22Rv1 (cell line): ENCODE measurements around the gene MAPKAPK3.
A peak's percentile ranks its signal among the peaks of the same experiment; 100 is the strongest.

Experiments
- H3K27ac ChIP-seq: fragments of 450-650 bp; 2 replicates; pipeline ENCODE4 v1.5.1; 2017
- CTCF ChIP-seq: fragments of 450-650 bp; IDR thresholded peaks from 2 replicates; pipeline ENCODE4 v1.5.1; 2017; ENCODE audit warnings: mild to moderate bottlenecking
- ZFX ChIP-seq: fragments of 450-650 bp; IDR thresholded peaks from 2 replicates; pipeline ENCODE4 v1.6.1; 2017; ENCODE audit warnings: antibody characterized with exemption, borderline replicate concordance

Gene MAPKAPK3

GRCh38 chr3:50651920-50652529 lies 35.1 kb downstream of the MAPKAPK3 start:
- no peak overlapping the region for H3K27ac ChIP-seq
- TF ChIP-seq ZFX = no peak
- TF ChIP-seq CTCF = no peak

GRCh38 chr3:50652709-50653108 lies 35.8 kb downstream of the MAPKAPK3 start:
- H3K27ac ChIP-seq = no peak overlapping the region
- TF ChIP-seq CTCF (peak; percentile 37; the same call in 1 of the 2 replicates), ZFX (no peak)

GRCh38 chr3:50653937-50654595 lies 37.1 kb downstream of the MAPKAPK3 start:
- H3K27ac ChIP-seq = no peak overlapping the region
- TF ChIP-seq ZFX (no peak), CTCF (no peak)

- no peak overlapping the region for H3K27ac ChIP-seq
- no peak for TF ChIP-seq CTCF
- TF ChIP-seq ZFX = no peak
Observed at GRCh38 chr3:50655009-50655830, 38.3 kb downstream of the MAPKAPK3 start.

GRCh38 chr3:50656417-50657195 lies 39.7 kb downstream of the MAPKAPK3 start:
- TF ChIP-seq CTCF (no peak), ZFX (no peak)

GRCh38 chr3:50657407-50657806 lies 40.5 kb downstream of the MAPKAPK3 start:
- no peak overlapping the region for H3K27ac ChIP-seq
- TF ChIP-seq CTCF = no peak
- TF ChIP-seq ZFX = no peak

More at GRCh38 chr3:50656417-50657195, 39.7 kb downstream of the MAPKAPK3 start:
- H3K27ac ChIP-seq = no peak overlapping the region
